ENCODE measurements around the gene ELP4. TPM values are rescaled to one million over a fixed set of nuclear protein-coding genes. Genes with fewer than 3 reads are reported as not detected.
"Not testable (repeated sequence)": the region's sequence is repeated elsewhere in the genome, so short reads cannot be mapped to it uniquely, and the experiment has no call there.

ELP4 gene
- total RNA-seq, 4 donors from 2014 or later: 8.8 to 23.6 (median 13.5) TPM

GRCh38 chr11:31690516-31690915, 180.9 kb downstream of the ELP4 start:
- TF ChIP-seq POLR2A (IDR thresholded peaks at IDR 0.05): no peak
- TF ChIP-seq, protein P1, sequence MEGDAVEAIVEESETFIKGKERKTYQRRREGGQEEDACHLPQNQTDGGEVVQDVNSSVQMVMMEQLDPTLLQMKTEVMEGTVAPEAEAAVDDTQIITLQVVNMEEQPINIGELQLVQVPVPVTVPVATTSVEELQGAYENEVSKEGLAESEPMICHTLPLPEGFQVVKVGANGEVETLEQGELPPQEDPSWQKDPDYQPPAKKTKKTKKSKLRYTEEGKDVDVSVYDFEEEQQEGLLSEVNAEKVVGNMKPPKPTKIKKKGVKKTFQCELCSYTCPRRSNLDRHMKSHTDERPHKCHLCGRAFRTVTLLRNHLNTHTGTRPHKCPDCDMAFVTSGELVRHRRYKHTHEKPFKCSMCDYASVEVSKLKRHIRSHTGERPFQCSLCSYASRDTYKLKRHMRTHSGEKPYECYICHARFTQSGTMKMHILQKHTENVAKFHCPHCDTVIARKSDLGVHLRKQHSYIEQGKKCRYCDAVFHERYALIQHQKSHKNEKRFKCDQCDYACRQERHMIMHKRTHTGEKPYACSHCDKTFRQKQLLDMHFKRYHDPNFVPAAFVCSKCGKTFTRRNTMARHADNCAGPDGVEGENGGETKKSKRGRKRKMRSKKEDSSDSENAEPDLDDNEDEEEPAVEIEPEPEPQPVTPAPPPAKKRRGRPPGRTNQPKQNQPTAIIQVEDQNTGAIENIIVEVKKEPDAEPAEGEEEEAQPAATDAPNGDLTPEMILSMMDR (IDR thresholded peaks at IDR 0.05 in 4 of 5, conservative IDR thresholded peaks at IDR 0.05 in 1 of 5): no peak
- in situ Hi-C loops (cut with MboI; ENCODE audit: low sequenced_read_pairs in 4 of 4): no loop called here

DNA sequence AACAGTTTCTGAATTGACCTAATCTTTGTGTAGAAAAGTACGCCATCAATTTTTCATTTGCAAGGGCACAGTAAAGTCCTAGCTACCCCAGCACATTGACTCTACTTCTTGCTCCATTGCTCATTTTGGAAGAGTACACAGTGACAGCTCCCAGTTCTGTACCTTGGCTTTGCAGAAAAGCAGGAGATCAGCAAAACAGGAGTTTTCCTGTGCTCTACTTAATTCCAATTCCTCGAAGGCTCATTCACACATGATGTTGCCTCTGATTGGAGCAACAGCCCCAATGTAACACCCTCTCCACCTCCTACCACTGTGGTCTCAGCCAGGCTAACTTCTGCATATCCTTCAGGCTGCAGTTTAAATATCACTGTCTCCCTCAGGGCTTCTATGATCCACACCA, 182.9 kb downstream of the ELP4 start:
- intact Hi-C loops (cut with DNase I; ENCODE audit: low total_unique reads): no loop called here
- in situ Hi-C loops (cut with MboI; ENCODE audit: low sequenced_read_pairs in 4 of 4): no loop called here
- Histone ChIP-seq H3K4me1 (no peaks in the 10 kb centered on the region), H3K27me3 (no peaks in the 10 kb centered on the region), H3K36me3 (no peaks in the 10 kb centered on the region), H3K27ac (no peak overlapping the region), H3K9me3 (no peaks in the 10 kb centered on the region), H3K4me3 (no peak overlapping the region)
- no peak for DNase-seq
- no peak for ATAC-seq
- TF ChIP-seq POLR2A (IDR thresholded peaks at IDR 0.05): no peak
- TF ChIP-seq, protein P1 (IDR thresholded peaks at IDR 0.05 in 4 of 5, conservative IDR thresholded peaks at IDR 0.05 in 1 of 5): no peak

More at GRCh38 chr11:31690516-31690915, 180.9 kb downstream of the ELP4 start:
- ATAC-seq: no peak
- Histone ChIP-seq H3K36me3 (no peaks in the 10 kb centered on the region), H3K4me3 (no peak overlapping the region), H3K27ac (no peak overlapping the region), H3K27me3 (no peaks in the 10 kb centered on the region), H3K4me1 (no peaks in the 10 kb centered on the region), H3K9me3 (no peaks in the 10 kb centered on the region)
- intact Hi-C loops (cut with DNase I; ENCODE audit: low total_unique reads): no loop called here
- no peak for DNase-seq

DNA sequence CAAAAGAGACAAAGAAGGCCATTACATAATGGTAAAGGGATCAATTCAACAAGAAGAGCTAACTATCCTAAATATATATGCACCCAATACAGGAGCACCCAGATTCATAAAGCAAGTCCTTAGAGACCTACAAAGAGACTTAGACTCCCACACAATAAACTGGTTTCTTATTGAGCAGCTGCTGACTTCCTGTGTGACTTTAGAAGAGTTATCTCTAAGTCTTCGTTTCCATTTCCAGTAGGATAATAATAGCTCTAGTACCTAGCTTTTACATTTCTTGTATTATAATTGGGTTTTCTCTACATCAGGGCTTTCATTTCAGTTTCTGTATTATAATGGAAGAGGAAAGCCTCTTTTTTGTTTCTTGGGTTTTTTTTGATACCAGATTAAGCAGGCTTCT, 187.5 kb downstream of the ELP4 start:
- H3K9me3 ChIP-seq; DNase-seq; H3K27me3 ChIP-seq; H3K4me1 ChIP-seq; H3K4me3 ChIP-seq; H3K27ac ChIP-seq; intact Hi-C loops (cut with DNase I; ENCODE audit: low total_unique reads); H3K36me3 ChIP-seq; ATAC-seq; in situ Hi-C loops (cut with MboI; ENCODE audit: low sequenced_read_pairs in 4 of 4): not testable (repeated sequence)

DNA sequence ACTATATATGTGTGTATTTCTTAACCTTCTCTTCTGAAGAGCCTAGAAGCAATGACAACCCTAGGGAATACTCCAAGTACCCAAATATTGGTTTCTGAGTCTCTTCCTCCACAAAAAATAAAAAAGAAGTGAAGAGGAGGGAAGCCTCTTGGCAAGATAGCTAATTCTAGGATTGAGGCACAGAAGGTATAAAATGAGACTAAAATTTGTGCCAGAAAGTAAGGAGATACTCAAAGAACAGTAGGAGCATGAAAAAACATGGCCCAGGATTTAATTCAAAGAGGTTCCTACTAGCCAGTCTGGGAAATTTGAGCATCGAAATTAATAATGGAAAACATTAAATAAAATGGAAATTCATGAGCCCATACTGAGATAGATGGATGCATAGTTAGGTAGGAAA, 189.5 kb downstream of the ELP4 start:
- in situ Hi-C loops (cut with MboI; ENCODE audit: low sequenced_read_pairs in 4 of 4) (no loop called here), intact Hi-C loops (cut with DNase I; ENCODE audit: low total_unique reads) (no loop called here)
- ATAC-seq (no peak), DNase-seq (no peak)
- H3K4me3 ChIP-seq: no peak overlapping the region
- no peaks in the 10 kb centered on the region for H3K4me1 ChIP-seq
- no peak overlapping the region for H3K27ac ChIP-seq
- no peaks in the 10 kb centered on the region for H3K27me3 ChIP-seq
- H3K36me3 ChIP-seq: no peaks in the 10 kb centered on the region
- no peaks in the 10 kb centered on the region for H3K9me3 ChIP-seq
- no peak for TF ChIP-seq POLR2A (IDR thresholded peaks at IDR 0.05)

DNA sequence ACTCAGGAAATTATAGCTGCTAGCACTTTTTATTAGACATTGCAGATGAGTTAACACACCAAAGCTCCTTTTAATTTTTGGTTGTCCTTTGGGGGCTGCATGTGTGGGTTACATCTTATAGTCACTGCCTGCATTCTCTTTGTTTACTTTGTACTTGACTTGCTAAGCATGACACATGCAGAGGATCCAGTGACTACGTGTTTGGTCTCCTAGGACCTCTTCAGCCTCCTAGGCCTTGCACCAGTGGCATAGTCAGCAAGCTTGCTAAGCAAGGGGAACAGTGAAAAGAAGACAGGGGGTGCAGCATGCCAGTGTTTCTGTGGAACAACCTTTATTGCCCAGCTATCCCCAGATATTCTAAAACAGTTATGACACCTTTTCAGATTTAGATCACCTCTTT, 193.4 kb downstream of the ELP4 start:
- intact Hi-C loops (cut with DNase I; ENCODE audit: low total_unique reads) (no loop called here), in situ Hi-C loops (cut with MboI; ENCODE audit: low sequenced_read_pairs in 4 of 4) (no loop called here)
- H3K36me3 ChIP-seq: no peaks in the 10 kb centered on the region
- TF ChIP-seq POLR2A (IDR thresholded peaks at IDR 0.05): no peak
- H3K9me3 ChIP-seq: no peaks in the 10 kb centered on the region
- no peaks in the 10 kb centered on the region for H3K4me1 ChIP-seq
- no peak overlapping the region for H3K4me3 ChIP-seq
- no peaks in the 10 kb centered on the region for H3K27me3 ChIP-seq
- ATAC-seq (no peak), DNase-seq (no peak)
- H3K27ac ChIP-seq: no peak overlapping the region

DNA sequence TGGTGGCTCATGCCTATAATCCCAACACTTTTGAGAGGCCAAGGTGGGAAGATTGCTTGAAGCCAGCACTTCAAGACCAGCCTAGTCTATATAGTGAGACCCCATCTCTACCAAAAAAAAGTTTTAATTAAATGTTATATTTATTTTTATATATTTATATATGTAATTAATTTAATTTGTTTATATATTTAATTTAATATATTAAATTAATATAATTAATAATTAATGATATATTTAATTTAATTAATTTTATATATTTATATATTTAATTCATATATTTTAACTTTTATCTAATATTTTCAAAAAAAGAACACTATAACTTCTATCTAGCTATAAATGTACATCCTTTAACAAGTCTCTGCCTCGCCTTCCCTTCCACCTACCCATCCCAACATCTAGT, 196.8 kb downstream of the ELP4 start:
- Histone ChIP-seq H3K27me3 (no peaks in the 10 kb centered on the region), H3K36me3 (no peaks in the 10 kb centered on the region), H3K27ac (no peak overlapping the region), H3K4me1 (no peaks in the 10 kb centered on the region), H3K4me3 (no peak overlapping the region), H3K9me3 (no peaks in the 10 kb centered on the region)
- DNase-seq: no peak
- TF ChIP-seq POLR2A (IDR thresholded peaks at IDR 0.05): no peak
- TF ChIP-seq, protein P1 (IDR thresholded peaks at IDR 0.05 in 4 of 5, conservative IDR thresholded peaks at IDR 0.05 in 1 of 5): no peak
- intact Hi-C loops (cut with DNase I; ENCODE audit: low total_unique reads): no loop called here
- no peak for ATAC-seq
- in situ Hi-C loops (cut with MboI; ENCODE audit: low sequenced_read_pairs in 4 of 4): no loop called here
